NCI-H345 treated with DMSO at 0.1 percent for 48 hours (cell line): ENCODE measurements around the gene LRIG1.
"Not testable (repeated sequence)": the region's sequence is repeated elsewhere in the genome, so short reads cannot be mapped to it uniquely, and the experiment has no call there.

Experiments
- DNase-seq: peaks from one replicate; lab custom pipeline; 2025; ENCODE audit not compliant: unreplicated experiment; lab: John Stamatoyannopoulos, UW

LRIG1 gene

GRCh38 chr3:66425032-66425431 is 75.8 kb downstream of the LRIG1 start:
- no peak for DNase-seq

GRCh38 chr3:66423791-66424190 is 77.0 kb downstream of the LRIG1 start:
- DNase-seq: no peak

GRCh38 chr3:66421893-66422292 is 78.9 kb downstream of the LRIG1 start:
- DNase-seq: not testable (repeated sequence)

- DNase-seq: not testable (repeated sequence)
Observed at GRCh38 chr3:66421144-66421543, 79.7 kb downstream of the LRIG1 start.

GRCh38 chr3:66419036-66419435 is 81.8 kb downstream of the LRIG1 start:
- DNase-seq: no peak

GRCh38 chr3:66418475-66418931 is 82.3 kb downstream of the LRIG1 start:
- peak; percentile 46 for DNase-seq

- DNase-seq: no peak
Observed at GRCh38 chr3:66416556-66417304, 84.1 kb downstream of the LRIG1 start.

GRCh38 chr3:66415867-66416428 is 84.9 kb downstream of the LRIG1 start:
- no peak for DNase-seq

- no peak for DNase-seq
Observed at GRCh38 chr3:66414846-66415245, 86.0 kb downstream of the LRIG1 start.

GRCh38 chr3:66413151-66413751 is 87.6 kb downstream of the LRIG1 start:
- DNase-seq: no peak

GRCh38 chr3:66411961-66412887 is 88.6 kb downstream of the LRIG1 start:
- DNase-seq: no peak

- DNase-seq: no peak
Observed at GRCh38 chr3:66411474-66411873, 89.3 kb downstream of the LRIG1 start.

- DNase-seq: no peak
Observed at GRCh38 chr3:66410976-66411375, 89.8 kb downstream of the LRIG1 start.

GRCh38 chr3:66409771-66410754 is 90.8 kb downstream of the LRIG1 start:
- DNase-seq: no peak

GRCh38 chr3:66407611-66408218 is 93.1 kb downstream of the LRIG1 start:
- DNase-seq: no peak

- DNase-seq: no peak
Observed at GRCh38 chr3:66406831-66407610, 93.8 kb downstream of the LRIG1 start.

GRCh38 chr3:66406163-66406562 is 94.7 kb downstream of the LRIG1 start:
- DNase-seq: no peak

GRCh38 chr3:66405701-66406091 is 95.1 kb downstream of the LRIG1 start:
- no peak for DNase-seq
